ENCODE data around the gene LY6G5C. TPM values are rescaled to one million over a fixed set of nuclear protein-coding genes. Genes with fewer than 3 reads are reported as not detected.
A peak's percentile ranks its signal among the peaks of the same experiment; 100 is the strongest.

Gene LY6G5C
- total and polyA plus RNA-seq, 2 of the 13 experiments (the other 11 are each of a cell fraction or from before 2014, with no cell fraction given), result 0.33 to 0.55 TPM

- TF ChIP-seq ZNF318 (CRISPR knock-in tag; IDR thresholded peaks at IDR 0.05), result no peak
- TF ChIP-seq NRL (CRISPR knock-in tag; IDR thresholded peaks at IDR 0.05; ENCODE audit: borderline replicate concordance), result peak; percentile 52; the same call in 1 of the 2 replicates
- TF ChIP-seq HOXA7 (CRISPR knock-in tag; IDR thresholded peaks at IDR 0.05), result no peak
- TF ChIP-seq SKIL (CRISPR knock-in tag; IDR thresholded peaks at IDR 0.05; ENCODE audit: borderline replicate concordance), result no peak
- TF ChIP-seq TFDP2 (CRISPR knock-in tag; IDR thresholded peaks at IDR 0.05), result no peak
- no peak for TF ChIP-seq KLF13 (CRISPR knock-in tag; IDR thresholded peaks at IDR 0.05)
- TF ChIP-seq SCMH1 (CRISPR knock-in tag; IDR thresholded peaks at IDR 0.05; ENCODE audit: borderline replicate concordance), result no peak
- TF ChIP-seq GPN1 (CRISPR knock-in tag; IDR thresholded peaks at IDR 0.05; ENCODE audit: borderline replicate concordance), result no peak
- peak; percentile 74; the same call in 1 of the 2 replicates for TF ChIP-seq CBX5 (CRISPR knock-in tag; IDR thresholded peaks at IDR 0.05; ENCODE audit: borderline replicate concordance)
- no peak for TF ChIP-seq CREM (IDR thresholded peaks at IDR 0.05)
- TF ChIP-seq CREM (CRISPR knock-in tag; IDR thresholded peaks at IDR 0.05), result no peak
- no peak for TF ChIP-seq KLF16 (CRISPR knock-in tag; IDR thresholded peaks at IDR 0.05)
- TF ChIP-seq RARA (CRISPR knock-in tag; IDR thresholded peaks at IDR 0.05), result no peak
- no peak for TF ChIP-seq MYPOP (CRISPR knock-in tag; IDR thresholded peaks at IDR 0.05)
- no peak for TF ChIP-seq ZNF891 (CRISPR knock-in tag; IDR thresholded peaks at IDR 0.05)
- no peak for TF ChIP-seq ZNF619 (CRISPR knock-in tag; IDR thresholded peaks at IDR 0.05)
- TF ChIP-seq JUNB (CRISPR knock-in tag; IDR thresholded peaks at IDR 0.05; ENCODE audit: borderline replicate concordance), result no peak
Observed at GRCh38 chr6:31717499-31718222, 36.8 kb upstream of the LY6G5C start (continued).
